Thoracic aorta (tissue), 2 donors: Measurements from ENCODE around the gene SYT10. TPM values are rescaled to one million over a fixed set of nuclear protein-coding genes. Genes with fewer than 3 reads are reported as not detected.

ENCODE experiments used
- ATAC-seq: fragments of 150-250 bp; one replicate; pipeline ENCODE4 v1.8.0; 2017; ENCODE audit warnings: low read depth; ENCODE audit not compliant: insufficient number of reproducible peaks, low FRiP score
- DNase-seq: peaks from one replicate; pipeline ENCODE4 v3.0.0-alpha.2; 2020; ENCODE audit warnings: low spot score
- H3K27ac ChIP-seq, 2 donors: fragments of 200-600 bp; sonication (generic); 1 replicate in 1 of 2; 2 replicates in 1 of 2; pipeline ENCODE4 v1.5.1; 2016; ENCODE audit warnings: mild to moderate bottlenecking in 2 of 2, moderate library complexity in 2 of 2
- H3K27me3 ChIP-seq: fragments of 200-600 bp; sonication (generic); replicated peaks from 2 replicates; pipeline ENCODE4 v1.6.0; 2016; ENCODE audit warnings: mild to moderate bottlenecking; ENCODE audit not compliant: insufficient read depth
- H3K36me3 ChIP-seq: fragments of 200-600 bp; sonication (generic); one replicate; pipeline ENCODE4 v1.5.1; 2016
- H3K4me1 ChIP-seq, 2 donors: fragments of 200-600 bp; sonication (generic); 1 replicate in 1 of 2; 2 replicates in 1 of 2; pipeline versions ENCODE4 v1.5.1 to v1.6.0; 2016; ENCODE audit warnings: low read depth in 2 of 2, mild to moderate bottlenecking in 1 of 2; ENCODE audit not compliant: control insufficient read depth in 1 of 2
- H3K4me3 ChIP-seq: fragments of 200-600 bp; sonication (generic); 2 replicates; pipeline ENCODE4 v1.5.1; 2016; ENCODE audit warnings: mild to moderate bottlenecking
- H3K9me3 ChIP-seq: fragments of 200-600 bp; sonication (generic); 2 replicates; pipeline ENCODE4 v1.5.1; 2016
- CTCF ChIP-seq: fragments of 200-600 bp; sonication (generic); IDR thresholded peaks from one replicate; pipeline ENCODE4 v1.5.1; 2019; ENCODE audit warnings: antibody characterized with exemption
- total RNA-seq, 2 donors: library from RNA; depleted of rRNA; stranded (reverse); fragments of >200 nt; gene quantifications; one replicate each; pipeline versions ENCODE4 v1.1.0 to v1.2.3, GENCODE V29; 2016

The SYT10 gene
- total RNA-seq, 2 donors from 2014 or later = not detected

GRCh38 chr12:33476058-33476457, 36.4 kb upstream of the SYT10 start:
- no peak for ATAC-seq
- Histone ChIP-seq H3K27me3 (no peaks in the 10 kb centered on the region), H3K27ac (no peak overlapping the region), H3K9me3 (no peaks in the 10 kb centered on the region), H3K36me3 (no peaks in the 10 kb centered on the region), H3K4me1 (no peaks in the 10 kb centered on the region), H3K4me3 (no peak overlapping the region)
- TF ChIP-seq CTCF = no peak
- DNase-seq = no peak

- Histone ChIP-seq H3K36me3 (no peaks in the 10 kb centered on the region), H3K27ac (no peak overlapping the region), H3K4me1 (no peaks in the 10 kb centered on the region), H3K4me3 (no peak overlapping the region), H3K27me3 (no peaks in the 10 kb centered on the region), H3K9me3 (no peaks in the 10 kb centered on the region)
- ATAC-seq = no peak
- no peak for TF ChIP-seq CTCF
- no peak for DNase-seq
Observed at GRCh38 chr12:33472299-33472698, 32.7 kb upstream of the SYT10 start.

GRCh38 chr12:33455096-33455495, 15.5 kb upstream of the SYT10 start:
- no peak for ATAC-seq
- TF ChIP-seq CTCF = no peak
- H3K4me1 ChIP-seq = no peaks in the 10 kb centered on the region

GRCh38 chr12:33450480-33450879, 10.9 kb upstream of the SYT10 start:
- ATAC-seq = no peak
- no peaks in the 10 kb centered on the region for H3K4me1 ChIP-seq
- no peaks in the 10 kb centered on the region for H3K27me3 ChIP-seq
- TF ChIP-seq CTCF = no peak
- no peaks in the 10 kb centered on the region for H3K36me3 ChIP-seq
- H3K27ac ChIP-seq = no peak overlapping the region
- H3K4me3 ChIP-seq = no peak overlapping the region
- no peak for DNase-seq
- no peaks in the 10 kb centered on the region for H3K9me3 ChIP-seq

More at GRCh38 chr12:33455096-33455495, 15.5 kb upstream of the SYT10 start:
- DNase-seq = no peak
- Histone ChIP-seq H3K27ac (no peak overlapping the region), H3K27me3 (no peaks in the 10 kb centered on the region), H3K4me3 (no peak overlapping the region), H3K36me3 (no peaks in the 10 kb centered on the region), H3K9me3 (no peaks in the 10 kb centered on the region)

- no peaks in the 10 kb centered on the region for H3K36me3 ChIP-seq
- H3K27ac ChIP-seq = no peak overlapping the region
- no peak for TF ChIP-seq CTCF
- no peaks in the 10 kb centered on the region for H3K27me3 ChIP-seq
- H3K4me3 ChIP-seq = no peak overlapping the region
- no peaks in the 10 kb centered on the region for H3K9me3 ChIP-seq
- ATAC-seq (no peak), DNase-seq (no peak)
- H3K4me1 ChIP-seq = peaks cover 0 to 5% of the 10 kb centered on the region in 2 donors
Observed at GRCh38 chr12:33440477-33440876, 858 bp upstream of the SYT10 start.
